Ectodermal cell (in vitro differentiated cells): Measurements from ENCODE around the gene VPS37B. TPM values are rescaled to one million over a fixed set of nuclear protein-coding genes. Genes with fewer than 3 reads are reported as not detected.
"Not testable (repeated sequence)": the region's sequence is repeated elsewhere in the genome, so short reads cannot be mapped to it uniquely, and the experiment has no call there.

Experiments used
- H3K27ac ChIP-seq: 2 replicates; pipeline ENCODE4 v1.7.0; 2013; ENCODE audit warnings: mild to moderate bottlenecking, low read depth, low read length; ENCODE audit not compliant: insufficient read depth, poor library complexity, severe bottlenecking
- H3K27me3 ChIP-seq: 2 replicates; pipeline ENCODE4 v1.7.0; 2013; ENCODE audit warnings: mild to moderate bottlenecking, low read length; ENCODE audit not compliant: insufficient read depth, control insufficient read depth, poor library complexity, severe bottlenecking
- H3K36me3 ChIP-seq: one replicate; pipeline ENCODE4 v1.7.0; 2013; ENCODE audit warnings: low read length; ENCODE audit not compliant: control insufficient read depth, insufficient read depth
- H3K4me1 ChIP-seq: one replicate; pipeline ENCODE4 v1.7.0; 2013; ENCODE audit warnings: low read length; ENCODE audit not compliant: control insufficient read depth, insufficient read depth
- H3K4me3 ChIP-seq: 2 replicates; pipeline ENCODE4 v1.7.0; 2013; ENCODE audit warnings: low read depth, low read length, control low read depth; ENCODE audit not compliant: insufficient read depth
- H3K9me3 ChIP-seq: 2 replicates; pipeline ENCODE4 v1.7.0; 2013; ENCODE audit warnings: mild to moderate bottlenecking, low read length, moderate library complexity; ENCODE audit not compliant: control insufficient read depth
- WGBS, 2 experiments: methylation state at CpG; one replicate each; pipeline ENCODE4 v1.1.7; 2013; ENCODE audit warnings: missing lambda C conversion rate in 2 of 2; 5-methylcytosine and 5-hydroxymethylcytosine counted together
- polyA plus RNA-seq, 4 experiments: library from polyadenylated mRNA; stranded (reverse); fragments of 50-300 nt; gene quantifications; one replicate each; pipeline ENCODE4 v1.2.3, GENCODE V29; 2013

VPS37B gene, protein sequence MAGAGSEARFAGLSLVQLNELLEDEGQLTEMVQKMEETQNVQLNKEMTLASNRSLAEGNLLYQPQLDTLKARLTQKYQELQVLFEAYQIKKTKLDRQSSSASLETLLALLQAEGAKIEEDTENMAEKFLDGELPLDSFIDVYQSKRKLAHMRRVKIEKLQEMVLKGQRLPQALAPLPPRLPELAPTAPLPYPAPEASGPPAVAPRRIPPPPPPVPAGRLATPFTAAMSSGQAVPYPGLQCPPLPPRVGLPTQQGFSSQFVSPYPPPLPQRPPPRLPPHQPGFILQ
- 26.1 TPM for polyA plus RNA-seq (2013, experiment 1 of 4)
- 28.8 TPM for polyA plus RNA-seq (2013, experiment 2 of 4)
- 21.4 TPM for polyA plus RNA-seq (2013, experiment 3 of 4)
- polyA plus RNA-seq (2013, experiment 4 of 4): 22.9 TPM

DNA sequence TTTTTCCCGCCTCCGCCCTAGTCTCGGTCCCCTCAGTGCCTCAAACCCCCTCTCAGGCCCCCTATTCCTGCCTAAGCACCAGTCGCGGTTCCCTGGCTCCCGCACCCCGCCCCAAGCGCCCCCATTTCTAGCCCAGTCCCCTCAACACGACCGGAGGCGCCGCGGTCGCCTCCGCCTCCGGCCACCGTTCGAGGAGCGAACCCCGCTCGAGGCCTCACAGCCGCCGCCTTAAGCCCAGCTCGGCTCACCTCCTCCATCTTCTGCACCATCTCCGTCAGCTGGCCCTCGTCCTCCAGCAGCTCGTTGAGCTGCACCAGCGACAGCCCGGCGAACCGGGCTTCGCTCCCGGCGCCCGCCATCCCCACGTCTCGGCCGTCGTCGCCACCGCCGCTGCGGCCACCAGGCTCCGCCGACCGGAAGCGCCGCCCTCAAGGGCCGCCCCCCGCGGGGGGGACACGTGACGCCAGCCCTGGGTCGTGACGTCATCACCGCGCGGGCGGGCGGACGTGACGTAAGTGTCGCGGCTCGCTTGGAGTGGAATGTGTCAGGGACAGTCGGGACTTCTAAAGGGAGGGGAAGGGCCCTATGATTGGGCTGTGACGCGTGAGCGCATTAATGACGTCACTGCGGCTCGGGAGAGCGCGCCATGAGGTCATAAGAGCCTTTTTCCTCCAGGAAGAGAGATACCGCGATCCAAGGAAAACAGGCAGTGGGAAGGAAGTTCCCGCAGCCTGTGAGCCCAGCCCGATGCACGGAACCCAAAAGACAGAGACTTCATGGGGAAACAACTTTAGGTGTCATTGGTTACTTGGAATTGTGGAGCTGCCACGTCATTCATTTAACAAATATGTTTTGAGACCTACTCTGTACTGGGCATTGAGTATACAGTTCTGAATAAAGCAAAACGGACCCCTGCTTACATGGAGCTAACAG is at the start of gene VPS37B:
VPS37B (minus strand) TSS at position 421 of the 933 bp plus-strand sequence; CDS start at position 359, 62 bp downstream.
- Histone ChIP-seq H3K9me3 (no peaks in the 10 kb centered on the region), H3K36me3 (no peaks in the 10 kb centered on the region), H3K27me3 (peaks cover 48% of the 10 kb centered on the region), H3K27ac (no peak within 1 kb of the TSS), H3K4me3 (peak within 1 kb of the TSS; percentile 59), H3K4me1 (peaks cover 12% of the 10 kb centered on the region)
- WGBS, 2 experiments: 18 to 19% methylated on average over 81 of the region's 81 CpGs

DNA sequence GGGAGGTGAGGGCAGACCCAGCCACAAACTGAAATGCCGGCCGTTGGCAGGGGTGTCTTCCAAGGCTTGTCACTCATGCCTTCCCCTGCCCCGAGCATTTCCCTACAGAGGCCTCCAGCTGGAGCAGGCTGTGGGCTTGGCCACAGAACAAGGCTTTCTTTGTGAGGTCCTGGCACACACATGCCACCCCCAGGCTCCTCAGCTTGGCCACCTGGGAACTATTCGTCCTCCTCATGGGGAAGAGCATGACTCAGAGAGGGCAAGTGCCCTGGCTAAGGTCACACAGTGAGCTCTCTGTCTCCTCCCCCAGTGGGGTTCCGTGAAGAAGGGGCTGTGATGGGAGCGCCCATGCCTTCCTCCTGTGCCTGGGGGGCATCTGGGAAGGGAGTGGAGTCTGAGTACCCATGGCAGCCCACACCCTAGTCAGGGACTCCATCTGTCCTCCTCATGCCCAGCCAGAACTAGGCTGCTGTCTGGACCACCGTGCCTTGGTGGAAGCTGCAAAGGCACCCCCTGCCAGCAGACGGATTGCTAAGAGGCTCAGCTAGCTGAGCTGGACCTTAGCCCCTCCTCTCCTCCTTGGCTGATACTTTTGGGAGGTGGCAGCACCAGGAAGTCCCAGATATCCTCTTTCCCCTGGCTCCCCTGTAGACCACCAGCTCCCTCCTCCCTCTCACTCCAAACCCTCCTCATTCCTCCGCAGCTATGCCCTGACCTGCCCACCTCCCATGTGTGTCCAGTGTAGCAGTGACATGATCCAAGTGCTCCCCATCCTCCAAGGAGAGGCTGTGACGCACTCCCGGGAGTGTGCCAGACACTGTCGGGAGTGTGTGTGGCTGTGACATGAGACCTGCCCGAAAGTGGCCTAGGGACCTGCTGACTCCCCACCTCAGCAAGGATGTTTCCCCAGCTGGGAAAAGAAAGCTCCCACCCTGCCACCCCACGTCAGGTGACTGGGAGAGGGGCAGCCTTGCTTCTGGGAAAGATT is 49.0 kb upstream of the VPS37B start:
- Histone ChIP-seq H3K9me3 (no peaks in the 10 kb centered on the region), H3K36me3 (no peaks in the 10 kb centered on the region), H3K4me3 (no peak overlapping the region), H3K4me1 (peaks cover 6% of the 10 kb centered on the region), H3K27me3 (no peaks in the 10 kb centered on the region), H3K27ac (no peak overlapping the region)
- WGBS, 2 experiments: 73 to 74% methylated on average over 14 of the region's 14 CpGs

DNA sequence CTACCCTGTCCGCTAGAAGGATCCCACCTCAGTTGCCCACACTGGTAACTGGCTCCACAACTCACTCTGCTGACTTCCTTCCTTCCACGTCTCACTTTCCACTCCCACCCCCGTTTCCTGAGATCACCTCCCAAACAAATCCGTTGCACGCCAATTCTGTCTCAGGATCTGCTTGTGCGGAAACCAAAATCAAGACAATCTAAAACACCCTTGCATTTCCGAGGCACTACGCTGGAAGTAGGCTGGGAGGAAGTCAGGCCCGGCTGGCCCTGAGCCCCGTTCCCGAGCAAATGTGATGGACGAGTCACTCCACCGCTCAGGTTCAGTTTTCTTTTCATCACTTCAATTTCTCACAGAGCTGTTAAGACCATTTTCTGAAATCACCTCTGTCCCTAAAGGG is 47.3 kb upstream of the VPS37B start:
- Histone ChIP-seq H3K4me1 (peaks cover 6% of the 10 kb centered on the region), H3K4me3 (no peak overlapping the region), H3K36me3 (no peaks in the 10 kb centered on the region), H3K27me3 (no peaks in the 10 kb centered on the region), H3K9me3 (no peaks in the 10 kb centered on the region), H3K27ac (no peak overlapping the region)
- 91 to 94% methylated on average over 13 of the region's 13 CpGs for WGBS, 2 experiments

DNA sequence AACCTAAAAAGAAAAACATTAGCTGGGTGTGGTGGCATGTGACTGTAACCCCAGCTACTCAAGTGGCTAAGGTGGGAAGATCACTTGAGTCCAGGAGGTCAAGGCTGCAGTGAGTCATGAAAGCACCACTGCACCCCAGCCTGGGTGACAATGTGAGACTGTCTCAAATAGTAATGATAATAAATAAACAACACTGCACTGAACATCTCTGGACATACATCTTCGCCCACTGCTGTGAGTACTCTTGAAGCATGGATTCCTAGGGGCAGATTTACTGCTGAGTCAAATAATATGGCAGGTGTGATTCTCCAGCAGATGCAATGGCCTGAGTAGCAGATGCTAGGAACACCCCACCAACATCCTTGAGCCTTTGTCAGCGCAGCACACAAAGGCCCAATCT is 46.7 kb upstream of the VPS37B start:
- WGBS, 2 experiments: 81 to 90% methylated on average over 2 of the region's 2 CpGs

DNA sequence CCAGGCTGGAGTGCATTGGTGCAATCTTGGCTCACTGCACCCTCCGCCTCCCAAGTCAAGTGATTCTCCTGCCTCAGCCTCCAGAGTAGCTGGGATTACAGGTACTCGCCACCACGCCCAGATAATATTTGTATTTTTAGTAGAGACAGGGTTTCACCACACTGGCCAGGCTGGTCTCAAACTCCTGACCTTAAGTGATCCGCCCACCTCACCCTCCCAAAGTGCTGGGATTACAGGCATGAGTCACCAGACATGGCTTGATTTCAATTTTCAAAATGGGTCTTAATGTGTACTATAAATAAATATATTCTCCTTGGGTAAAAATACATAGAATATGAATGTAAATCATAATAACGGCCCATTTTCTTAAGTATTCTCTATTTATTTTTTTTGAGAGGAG is 45.4 kb upstream of the VPS37B start:
- not testable (repeated sequence) for H3K4me1 ChIP-seq, H3K27me3 ChIP-seq, H3K36me3 ChIP-seq, H3K9me3 ChIP-seq, H3K4me3 ChIP-seq, H3K27ac ChIP-seq
- 90 to 94% methylated on average over 3 to 5 of the region's 5 CpGs for WGBS, 2 experiments

More for the DNA sequence above, 46.7 kb upstream of the VPS37B start:
- H3K4me3 ChIP-seq: no peak overlapping the region
- H3K4me1 ChIP-seq: peaks cover 6% of the 10 kb centered on the region
- no peak overlapping the region for H3K27ac ChIP-seq
- H3K27me3 ChIP-seq: no peaks in the 10 kb centered on the region
- H3K9me3 ChIP-seq: no peaks in the 10 kb centered on the region
- H3K36me3 ChIP-seq: no peaks in the 10 kb centered on the region

DNA sequence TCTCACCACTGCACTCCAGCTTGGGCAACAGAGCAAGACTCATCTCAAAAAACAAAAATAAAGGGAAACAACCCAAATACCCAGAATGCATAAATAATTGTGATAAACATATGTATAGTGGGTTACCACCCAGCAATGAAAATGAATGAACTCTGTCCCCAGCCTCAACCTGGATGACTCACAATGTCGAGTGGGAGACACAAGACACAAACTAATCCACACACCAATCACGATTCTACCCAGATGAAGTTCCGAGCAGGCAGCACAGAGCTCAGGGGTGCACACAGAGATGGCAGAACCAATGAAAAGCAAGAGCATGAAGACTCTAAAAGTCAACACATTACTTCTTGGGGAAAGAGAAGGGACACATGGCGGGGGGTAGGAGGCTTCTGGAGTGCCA is 43.2 kb upstream of the VPS37B start:
- WGBS, 2 experiments: 91% methylated on average over 4 of the region's 4 CpGs
- no peaks in the 10 kb centered on the region for H3K9me3 ChIP-seq
- H3K36me3 ChIP-seq: no peaks in the 10 kb centered on the region
- H3K27ac ChIP-seq: no peak overlapping the region
- peaks cover 8% of the 10 kb centered on the region for H3K4me1 ChIP-seq
- H3K27me3 ChIP-seq: no peaks in the 10 kb centered on the region
- no peak overlapping the region for H3K4me3 ChIP-seq

DNA sequence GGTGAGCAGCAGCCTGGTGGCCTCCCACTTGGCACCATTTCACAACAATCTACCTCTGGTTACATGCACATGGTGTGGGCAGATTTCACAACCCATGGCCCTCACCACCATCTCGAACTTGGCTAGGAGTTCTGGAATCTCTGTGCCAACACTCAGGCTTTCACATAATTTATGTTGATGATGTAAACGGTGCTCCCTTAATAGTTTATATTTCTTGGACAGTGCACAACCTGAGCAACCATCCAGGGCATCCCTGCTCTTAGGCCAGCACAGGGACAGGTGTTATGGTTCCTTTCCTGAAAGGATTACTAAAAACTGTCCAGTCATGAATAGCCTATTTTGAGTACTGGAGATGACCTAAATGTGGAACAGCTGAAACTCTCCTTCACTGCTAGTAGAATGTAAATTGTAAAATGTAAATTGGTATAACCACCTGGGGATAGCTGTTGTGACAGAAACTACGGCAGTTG is 41.7 kb upstream of the VPS37B start:
- Histone ChIP-seq H3K4me1 (peaks cover 8% of the 10 kb centered on the region), H3K27ac (no peak overlapping the region), H3K4me3 (no peak overlapping the region), H3K9me3 (no peaks in the 10 kb centered on the region), H3K36me3 (no peaks in the 10 kb centered on the region), H3K27me3 (no peaks in the 10 kb centered on the region)
- 91 to 93% methylated on average over 3 of the region's 3 CpGs for WGBS, 2 experiments

DNA sequence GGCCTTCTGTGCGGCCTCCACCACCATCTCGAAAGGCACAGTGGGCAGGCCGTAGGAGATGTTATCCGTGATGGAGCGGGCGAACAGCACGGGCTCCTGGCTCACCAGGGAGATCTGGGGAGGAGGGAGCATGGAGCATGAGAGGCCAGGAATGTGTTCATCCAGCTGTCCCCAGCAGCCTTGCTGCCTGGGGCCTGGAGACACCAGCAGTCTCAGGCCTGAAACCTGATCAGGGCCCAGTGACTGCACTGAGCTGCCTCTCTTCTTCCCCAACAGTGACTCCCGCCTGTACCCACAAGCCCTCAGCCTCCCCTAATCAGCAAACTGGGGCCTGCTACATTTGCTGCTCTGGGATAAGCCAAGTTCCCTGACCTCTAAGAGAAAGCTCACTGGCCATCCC is 39.4 kb upstream of the VPS37B start:
- no peaks in the 10 kb centered on the region for H3K9me3 ChIP-seq
- H3K27me3 ChIP-seq: no peaks in the 10 kb centered on the region
- no peak overlapping the region for H3K4me3 ChIP-seq
- no peak overlapping the region for H3K27ac ChIP-seq
- peaks cover 8% of the 10 kb centered on the region for H3K4me1 ChIP-seq
- H3K36me3 ChIP-seq: no peaks in the 10 kb centered on the region
- 79% methylated on average over 8 of the region's 8 CpGs for WGBS, 2 experiments

DNA sequence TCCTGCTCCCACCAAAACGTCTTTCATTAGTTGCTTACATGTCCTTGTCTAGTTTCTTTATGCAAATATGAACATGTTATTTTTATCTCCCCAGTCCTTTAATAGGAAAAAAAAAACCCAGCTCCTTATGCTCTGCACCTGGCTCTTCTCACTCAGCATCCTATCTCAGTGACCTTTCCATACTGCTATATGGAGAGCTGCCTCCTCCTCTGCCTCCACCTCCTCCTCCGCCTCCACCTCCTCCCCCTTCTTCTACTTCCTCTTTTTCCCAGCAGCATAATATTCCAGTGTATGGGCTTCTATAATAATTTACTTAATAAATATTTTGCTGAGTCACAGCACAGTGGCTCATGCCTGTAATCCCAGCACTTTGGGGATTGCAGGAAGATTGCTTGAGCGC is 38.8 kb upstream of the VPS37B start:
- WGBS, 2 experiments: 77 to 88% methylated on average over 2 to 3 of the region's 3 CpGs
- peaks cover 11% of the 10 kb centered on the region for H3K4me1 ChIP-seq

More for the DNA sequence above, 38.8 kb upstream of the VPS37B start:
- Histone ChIP-seq H3K9me3 (no peaks in the 10 kb centered on the region), H3K4me3 (no peak overlapping the region), H3K27ac (no peak overlapping the region), H3K36me3 (no peaks in the 10 kb centered on the region), H3K27me3 (no peaks in the 10 kb centered on the region)
